Stimulated activated CD4-positive, alpha-beta T cell treated with anti-CD3 and anti-CD28 coated beads, Interleukin-2, amount 100 ng/mL, for 48 hours (primary cell): ENCODE measurements around the gene CFAP47.

Experiments
- DNase-seq, 2 donors: peaks; one replicate each; pipeline ENCODE4 v3.0.0-alpha.2; 2020

The CFAP47 gene

DNA sequence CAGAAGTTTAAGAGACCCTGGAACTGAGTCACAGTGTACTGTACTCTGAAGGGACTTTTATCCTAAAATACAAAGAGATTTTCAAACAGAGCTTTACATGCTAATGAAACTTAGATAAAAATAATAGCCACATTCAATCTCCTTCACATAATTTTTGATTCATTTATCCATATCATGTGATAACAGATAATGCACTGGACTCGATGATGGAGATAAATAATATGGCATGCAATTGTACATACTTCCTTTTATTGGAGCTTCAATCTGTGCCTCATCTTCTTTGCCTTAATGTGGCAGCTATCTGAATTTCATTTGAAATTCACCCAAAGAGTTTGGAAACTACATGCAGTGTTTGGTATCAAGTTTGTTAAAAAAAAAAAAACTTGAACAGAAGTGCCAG, 390.6 kb downstream of the CFAP47 start:
- DNase-seq = no peak

DNA sequence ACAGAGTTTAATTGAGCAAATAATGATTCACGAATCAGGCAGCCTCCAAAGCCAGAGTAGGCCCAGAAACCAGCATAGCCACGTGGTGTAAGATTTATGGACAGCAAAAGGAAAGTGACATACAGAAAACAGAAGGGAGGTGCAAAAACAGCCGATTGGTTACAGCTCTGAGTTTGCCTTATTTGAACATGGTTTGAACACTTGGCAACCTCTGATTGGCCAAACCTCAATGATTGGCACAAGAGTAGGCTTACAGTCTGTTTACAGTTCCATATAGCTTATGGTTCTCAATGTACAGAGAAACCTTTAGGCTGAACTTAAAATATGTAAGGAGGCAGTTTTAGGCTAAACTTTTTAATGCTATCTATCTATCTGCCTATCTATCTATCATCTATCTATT, 394.8 kb downstream of the CFAP47 start:
- no peak for DNase-seq

- DNase-seq = no peak
Measured at GRCh38 chrX:36334572-36334971, 415.0 kb downstream of the CFAP47 start.

- no peak for DNase-seq
Measured at GRCh38 chrX:36336751-36337150, 417.2 kb downstream of the CFAP47 start.

DNA sequence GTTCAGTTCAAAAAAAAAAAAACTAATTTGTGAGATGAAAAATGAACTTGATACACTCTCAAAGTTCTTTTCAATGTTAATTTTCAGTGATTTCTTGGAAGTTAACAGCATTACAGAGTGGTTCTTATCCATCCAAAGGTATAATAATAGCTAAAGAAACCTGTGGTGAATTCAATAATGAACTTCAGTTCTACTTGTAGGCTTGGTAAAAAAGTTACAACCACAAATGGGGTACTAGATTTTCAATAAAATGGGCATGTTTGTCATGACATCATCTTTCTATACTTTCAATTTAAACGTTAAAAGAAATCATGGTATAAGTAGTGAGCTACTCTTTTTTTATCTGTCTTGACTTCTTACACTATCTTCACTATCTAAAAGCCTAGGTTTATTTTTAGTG, 424.8 kb downstream of the CFAP47 start:
- DNase-seq = no peak

GRCh38 chrX:36348509-36348908, 429.0 kb downstream of the CFAP47 start:
- DNase-seq = no peak

DNA sequence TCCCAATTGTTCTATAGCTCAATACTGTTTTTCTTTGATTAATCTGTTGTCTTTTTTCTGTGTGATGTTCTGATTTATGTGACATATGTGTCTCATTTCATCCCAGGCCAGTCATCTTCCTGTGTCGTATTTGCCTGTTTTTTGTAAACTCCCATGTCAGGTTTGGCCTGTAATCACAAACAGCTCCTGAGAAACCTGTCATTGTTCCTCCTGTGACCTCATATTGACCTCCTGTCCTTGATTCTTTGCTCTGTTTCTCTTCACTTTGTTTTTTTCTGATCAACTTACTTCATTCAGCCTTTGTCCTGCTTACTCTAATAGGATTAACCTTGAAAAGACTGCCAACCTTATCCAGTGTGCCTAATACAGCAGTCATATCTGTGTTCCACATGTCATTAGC, 438.3 kb downstream of the CFAP47 start:
- DNase-seq = no peak

- no peak for DNase-seq
Measured at GRCh38 chrX:36364262-36364661, 444.7 kb downstream of the CFAP47 start.

GRCh38 chrX:36383495-36383894, 464.0 kb downstream of the CFAP47 start:
- DNase-seq = no peak

DNA sequence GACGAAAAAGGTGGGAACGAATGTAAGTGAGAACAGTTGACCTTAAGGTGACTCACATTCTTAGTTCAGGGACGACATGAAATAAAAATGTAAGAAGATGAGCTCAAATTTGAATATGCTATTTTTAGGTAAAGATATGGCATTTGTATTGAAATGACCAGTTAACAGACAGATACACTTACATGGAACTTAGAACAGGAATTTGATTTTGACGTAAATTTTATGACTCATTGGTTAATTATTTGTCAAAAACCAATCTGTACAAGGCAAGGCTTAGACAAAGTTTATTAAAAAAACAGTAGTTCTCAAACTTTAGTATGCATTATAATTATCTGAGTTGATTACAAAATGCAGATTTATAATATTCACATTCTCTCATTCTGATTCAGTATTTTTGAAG, 469.4 kb downstream of the CFAP47 start:
- no peak for DNase-seq

GRCh38 chrX:36401774-36402173, 482.2 kb downstream of the CFAP47 start:
- no peak for DNase-seq

DNA sequence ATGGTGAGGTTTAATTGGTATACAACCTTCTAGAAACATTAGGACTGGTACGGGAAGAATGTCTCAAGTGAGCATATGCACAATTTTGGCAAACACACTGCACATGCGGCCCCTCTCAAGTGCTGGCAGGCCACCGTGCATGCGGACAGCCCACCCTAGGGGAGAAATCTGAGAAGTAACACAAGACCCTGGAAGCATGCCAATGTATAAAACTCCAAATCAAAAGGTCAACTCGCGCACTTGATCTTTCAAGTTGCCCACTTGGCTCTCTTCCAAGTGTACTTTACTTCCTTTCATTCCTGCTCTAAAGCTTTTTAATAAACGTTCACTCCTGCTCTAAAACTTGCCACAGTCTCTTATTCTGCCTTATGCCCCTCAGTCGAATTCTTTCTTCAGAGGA, 488.3 kb downstream of the CFAP47 start:
- DNase-seq = no peak

DNA sequence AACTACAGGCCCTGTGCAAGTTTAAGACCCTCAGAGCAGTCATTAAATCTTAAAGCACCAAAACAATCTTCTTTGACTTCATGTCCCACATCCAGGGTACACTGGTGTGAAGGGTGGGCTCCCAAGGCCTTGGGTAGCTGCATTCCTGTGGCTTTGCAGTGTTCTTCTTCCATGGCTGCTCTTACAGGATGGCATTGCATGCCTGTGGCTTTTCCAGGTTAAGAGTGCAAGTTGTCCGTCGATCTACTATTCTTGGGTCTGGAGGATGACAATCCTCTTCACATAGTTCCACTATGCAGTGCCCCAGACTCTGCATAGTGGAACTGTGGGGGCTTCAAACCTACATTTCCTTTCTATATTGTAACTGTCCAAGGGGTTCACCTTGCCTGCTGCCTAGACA, 494.5 kb downstream of the CFAP47 start:
- no peak for DNase-seq

GRCh38 chrX:36422368-36422767, 502.8 kb downstream of the CFAP47 start:
- no peak for DNase-seq

DNA sequence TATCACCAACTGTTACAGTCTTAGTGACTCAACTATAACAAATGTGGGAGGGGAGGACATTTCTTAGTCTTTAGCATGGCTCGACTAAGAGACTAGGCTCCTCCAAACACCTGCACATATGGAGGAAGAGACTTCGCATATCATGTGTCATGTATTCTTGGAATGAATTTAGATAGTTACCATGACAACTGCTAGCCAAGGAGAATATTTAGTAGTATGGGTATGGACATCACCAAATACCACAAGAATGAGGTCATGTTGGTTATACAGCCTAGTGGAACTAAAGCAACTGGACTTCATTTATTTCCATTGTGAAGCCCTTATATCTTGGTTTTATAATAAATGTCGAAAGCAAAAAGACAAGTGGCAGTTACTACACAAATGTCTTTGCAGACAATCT, 512.3 kb downstream of the CFAP47 start:
- DNase-seq = no peak

- DNase-seq = no peak
Measured at GRCh38 chrX:36434522-36434921, 515.0 kb downstream of the CFAP47 start.
